Measurements from ENCODE around the gene PCNP.

The PCNP gene

DNA sequence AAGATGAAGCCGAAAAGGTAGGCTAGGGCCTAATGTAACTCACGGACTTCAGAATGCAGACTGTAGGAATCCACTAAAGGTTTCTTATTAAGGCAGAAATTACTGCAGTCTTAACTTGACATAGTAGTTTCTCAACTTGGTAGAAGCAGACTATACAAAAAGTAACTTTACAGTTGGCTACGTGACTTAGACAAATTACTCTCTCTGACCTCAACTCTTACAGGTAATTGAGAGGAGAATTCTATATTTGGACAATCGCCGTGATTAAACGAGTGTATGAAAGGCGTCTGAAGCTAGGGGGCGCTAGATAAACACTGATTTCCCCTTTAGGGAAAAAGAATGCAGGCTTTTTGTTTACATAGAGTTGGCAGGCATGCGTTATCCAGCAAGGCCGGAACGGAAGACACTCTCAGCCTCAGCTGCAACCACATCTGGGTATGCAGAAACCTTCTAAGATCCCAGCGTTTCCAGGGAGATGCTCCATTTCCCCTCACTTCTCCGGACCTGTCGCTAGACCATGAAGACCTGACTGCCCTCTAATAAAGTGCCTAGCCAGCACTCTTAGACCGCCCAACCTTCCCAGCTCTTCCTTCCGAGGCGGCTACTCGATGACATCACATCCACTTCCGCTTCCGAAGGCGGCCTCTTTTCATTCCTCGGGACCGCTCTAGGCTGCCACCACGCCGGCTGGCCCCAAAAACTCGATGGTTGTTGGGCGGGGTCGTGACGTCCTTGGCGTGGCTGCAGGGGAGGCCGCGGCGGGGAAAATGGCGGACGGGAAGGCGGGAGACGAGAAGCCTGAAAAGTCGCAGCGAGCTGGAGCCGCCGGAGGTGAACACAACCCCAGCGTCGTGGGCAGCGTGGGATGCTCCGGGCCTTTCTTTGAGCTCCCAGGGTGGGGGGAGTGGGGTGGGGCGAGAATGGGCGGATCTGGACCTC, at the start of gene PCNP:
PCNP (plus strand) TSS at position 732 of the 939 bp plus-strand sequence; CDS start at position 768, 36 bp downstream.
- Histone ChIP-seq H3K36me3 (ENCODE audit: insufficient read depth, insufficient read length, low read length) (peaks cover 21% of the 10 kb centered on the region), H3K9ac (ENCODE audit: insufficient read length, low read depth) (peak within 1 kb of the TSS; percentile 99), H3K4me3 (ENCODE audit: insufficient read length, low read depth) (peak within 1 kb of the TSS; percentile 98), H3K27me3 (ENCODE audit: insufficient read depth, insufficient read length) (no peaks in the 10 kb centered on the region), H3K9me3 (ENCODE audit: insufficient read depth, low read length) (no peaks in the 10 kb centered on the region), H3K4me1 (ENCODE audit: insufficient read depth, insufficient read length) (no peaks in the 10 kb centered on the region)
- DNase-seq (ENCODE audit: low read depth, low spot score) = peak; percentile 97
- TF ChIP-seq SUZ12 (IDR thresholded peaks at IDR 0.05; ENCODE audit: extremely low read depth, insufficient read depth, insufficient read length) = no peak
- TF ChIP-seq ZNF274 (IDR thresholded peaks at IDR 0.05; ENCODE audit: low read depth, low read length) = no peak
- peak; percentile 77 for TF ChIP-seq YY1 (IDR thresholded peaks at IDR 0.05; ENCODE audit: insufficient read depth, insufficient read length)

- no peak for DNase-seq (ENCODE audit: low read depth, low spot score)
- H3K9me3 ChIP-seq (ENCODE audit: insufficient read depth, low read length) = peaks cover 56% of the 10 kb centered on the region
- peaks cover 3% of the 10 kb centered on the region for H3K4me1 ChIP-seq (ENCODE audit: insufficient read depth, insufficient read length)
- H3K4me3 ChIP-seq (ENCODE audit: insufficient read length, low read depth) = no peak overlapping the region
- H3K36me3 ChIP-seq (ENCODE audit: insufficient read depth, insufficient read length, low read length) = no peaks in the 10 kb centered on the region
- H3K27me3 ChIP-seq (ENCODE audit: insufficient read depth, insufficient read length) = no peaks in the 10 kb centered on the region
- H3K9ac ChIP-seq (ENCODE audit: insufficient read length, low read depth) = no peak overlapping the region
- TF ChIP-seq SUZ12 (IDR thresholded peaks at IDR 0.05; ENCODE audit: extremely low read depth, insufficient read depth, insufficient read length) (no peak), YY1 (IDR thresholded peaks at IDR 0.05; ENCODE audit: insufficient read depth, insufficient read length) (no peak), ZNF274 (IDR thresholded peaks at IDR 0.05; ENCODE audit: low read depth, low read length) (no peak)
These were observed 46.5 kb upstream of the PCNP start for GRCh38 chr3:101527441-101527840.

DNA sequence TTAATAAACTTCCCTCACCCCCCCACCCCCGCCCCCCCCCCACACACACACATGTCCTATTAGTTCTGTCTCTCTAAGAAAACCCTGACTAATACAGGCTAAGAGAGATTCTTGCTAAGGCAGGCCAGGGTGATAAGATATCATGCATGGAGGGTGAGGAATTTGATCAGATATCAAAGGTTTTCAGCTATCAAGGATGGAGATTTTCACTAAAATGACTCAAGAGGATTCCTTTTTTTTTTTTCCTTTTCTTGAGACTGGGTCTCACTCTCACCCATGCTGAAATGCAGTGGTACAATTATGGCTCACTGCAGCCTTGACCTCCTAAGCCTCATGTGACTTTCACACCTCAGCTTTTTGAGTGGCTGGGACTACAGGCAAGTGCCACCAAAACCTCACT, 46.1 kb upstream of the PCNP start:
- H3K27me3 ChIP-seq (ENCODE audit: insufficient read depth, insufficient read length) = no peaks in the 10 kb centered on the region
- no peak overlapping the region for H3K4me3 ChIP-seq (ENCODE audit: insufficient read length, low read depth)
- TF ChIP-seq ZNF274 (IDR thresholded peaks at IDR 0.05; ENCODE audit: low read depth, low read length) = no peak
- no peak for TF ChIP-seq YY1 (IDR thresholded peaks at IDR 0.05; ENCODE audit: insufficient read depth, insufficient read length)
- no peak for TF ChIP-seq SUZ12 (IDR thresholded peaks at IDR 0.05; ENCODE audit: extremely low read depth, insufficient read depth, insufficient read length)

GRCh38 chr3:101529816-101530685, 43.9 kb upstream of the PCNP start:
- H3K4me3 ChIP-seq (ENCODE audit: insufficient read length, low read depth) = no peak overlapping the region
- peak; percentile 68 for DNase-seq (ENCODE audit: low read depth, low spot score)

More for the DNA sequence above, 46.1 kb upstream of the PCNP start:
- no peak for DNase-seq (ENCODE audit: low read depth, low spot score)
- peaks cover 56% of the 10 kb centered on the region for H3K9me3 ChIP-seq (ENCODE audit: insufficient read depth, low read length)
- H3K9ac ChIP-seq (ENCODE audit: insufficient read length, low read depth) = no peak overlapping the region
- peaks cover 3% of the 10 kb centered on the region for H3K4me1 ChIP-seq (ENCODE audit: insufficient read depth, insufficient read length)
- no peaks in the 10 kb centered on the region for H3K36me3 ChIP-seq (ENCODE audit: insufficient read depth, insufficient read length, low read length)

DNA sequence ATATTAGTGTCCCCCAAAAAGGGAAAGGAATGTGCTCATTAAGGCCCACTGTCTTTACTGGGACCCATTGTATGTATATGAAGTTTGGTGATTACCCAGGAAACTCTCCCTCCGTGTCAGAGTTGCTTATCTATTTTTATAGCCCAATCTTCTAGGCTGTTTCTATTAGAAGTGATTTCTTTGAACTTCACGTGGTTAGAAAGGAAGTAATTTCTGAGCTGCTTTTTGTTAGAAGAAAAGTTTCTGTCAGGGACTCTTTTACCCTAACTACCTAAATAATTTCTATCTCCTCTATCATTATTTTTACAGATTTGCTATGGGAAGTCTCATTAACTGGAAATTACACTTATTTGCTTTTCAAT, 43.3 kb upstream of the PCNP start:
- H3K9me3 ChIP-seq (ENCODE audit: insufficient read depth, low read length) = peaks cover 42% of the 10 kb centered on the region
- no peak for DNase-seq (ENCODE audit: low read depth, low spot score)
- no peak overlapping the region for H3K9ac ChIP-seq (ENCODE audit: insufficient read length, low read depth)
- H3K36me3 ChIP-seq (ENCODE audit: insufficient read depth, insufficient read length, low read length) = no peaks in the 10 kb centered on the region
- TF ChIP-seq ZNF274 (IDR thresholded peaks at IDR 0.05; ENCODE audit: low read depth, low read length) (no peak), SUZ12 (IDR thresholded peaks at IDR 0.05; ENCODE audit: extremely low read depth, insufficient read depth, insufficient read length) (no peak), YY1 (IDR thresholded peaks at IDR 0.05; ENCODE audit: insufficient read depth, insufficient read length) (no peak)
- no peaks in the 10 kb centered on the region for H3K27me3 ChIP-seq (ENCODE audit: insufficient read depth, insufficient read length)
- H3K4me3 ChIP-seq (ENCODE audit: insufficient read length, low read depth) = no peak overlapping the region
- H3K4me1 ChIP-seq (ENCODE audit: insufficient read depth, insufficient read length) = peaks cover 2% of the 10 kb centered on the region

More at GRCh38 chr3:101529816-101530685, 43.9 kb upstream of the PCNP start:
- peaks cover 48% of the 10 kb centered on the region for H3K9me3 ChIP-seq (ENCODE audit: insufficient read depth, low read length)
- H3K9ac ChIP-seq (ENCODE audit: insufficient read length, low read depth) = no peak overlapping the region
- H3K4me1 ChIP-seq (ENCODE audit: insufficient read depth, insufficient read length) = peaks cover 3% of the 10 kb centered on the region
- no peak for TF ChIP-seq YY1 (IDR thresholded peaks at IDR 0.05; ENCODE audit: insufficient read depth, insufficient read length)
- TF ChIP-seq SUZ12 (IDR thresholded peaks at IDR 0.05; ENCODE audit: extremely low read depth, insufficient read depth, insufficient read length) = no peak
- TF ChIP-seq ZNF274 (IDR thresholded peaks at IDR 0.05; ENCODE audit: low read depth, low read length) = no peak
- no peaks in the 10 kb centered on the region for H3K36me3 ChIP-seq (ENCODE audit: insufficient read depth, insufficient read length, low read length)
- no peaks in the 10 kb centered on the region for H3K27me3 ChIP-seq (ENCODE audit: insufficient read depth, insufficient read length)

GRCh38 chr3:101531473-101532086, 42.4 kb upstream of the PCNP start:
- Histone ChIP-seq H3K27me3 (ENCODE audit: insufficient read depth, insufficient read length) (no peaks in the 10 kb centered on the region), H3K36me3 (ENCODE audit: insufficient read depth, insufficient read length, low read length) (no peaks in the 10 kb centered on the region), H3K4me1 (ENCODE audit: insufficient read depth, insufficient read length) (no peaks in the 10 kb centered on the region), H3K9ac (ENCODE audit: insufficient read length, low read depth) (no peak overlapping the region), H3K4me3 (ENCODE audit: insufficient read length, low read depth) (no peak overlapping the region), H3K9me3 (ENCODE audit: insufficient read depth, low read length) (peaks cover 33% of the 10 kb centered on the region)
- no peak for DNase-seq (ENCODE audit: low read depth, low spot score)
- TF ChIP-seq ZNF274 (IDR thresholded peaks at IDR 0.05; ENCODE audit: low read depth, low read length) (no peak), SUZ12 (IDR thresholded peaks at IDR 0.05; ENCODE audit: extremely low read depth, insufficient read depth, insufficient read length) (no peak), YY1 (IDR thresholded peaks at IDR 0.05; ENCODE audit: insufficient read depth, insufficient read length) (no peak)
